Keratinocyte (primary cell): ENCODE measurements around the gene MIEN1.

ENCODE experiments used
- EZH2 ChIP-seq: IDR thresholded peaks from one replicate; pipeline ENCODE4 v1.6.1; 2012; ENCODE audit warnings: inconsistent platforms, mild to moderate bottlenecking, low read length, moderate library complexity
- TF ChIP-seq, protein P1 (sequence below), 3 experiments: IDR thresholded peaks in 1 of 3; conservative IDR thresholded peaks in 1 of 3; optimal IDR thresholded peaks in 1 of 3; 2 replicates in 2 of 3; 3 replicates in 1 of 3; pipeline versions ENCODE3 to v1.5.1; 2011; ENCODE audit warnings: low read length in 3 of 3, mild to moderate bottlenecking in 3 of 3, moderate library complexity in 2 of 3, control low read depth in 1 of 3, inconsistent platforms in 1 of 3; ENCODE audit not compliant: insufficient read depth in 2 of 3; ENCODE audit errors: extremely low read depth in 1 of 3

DNA sequence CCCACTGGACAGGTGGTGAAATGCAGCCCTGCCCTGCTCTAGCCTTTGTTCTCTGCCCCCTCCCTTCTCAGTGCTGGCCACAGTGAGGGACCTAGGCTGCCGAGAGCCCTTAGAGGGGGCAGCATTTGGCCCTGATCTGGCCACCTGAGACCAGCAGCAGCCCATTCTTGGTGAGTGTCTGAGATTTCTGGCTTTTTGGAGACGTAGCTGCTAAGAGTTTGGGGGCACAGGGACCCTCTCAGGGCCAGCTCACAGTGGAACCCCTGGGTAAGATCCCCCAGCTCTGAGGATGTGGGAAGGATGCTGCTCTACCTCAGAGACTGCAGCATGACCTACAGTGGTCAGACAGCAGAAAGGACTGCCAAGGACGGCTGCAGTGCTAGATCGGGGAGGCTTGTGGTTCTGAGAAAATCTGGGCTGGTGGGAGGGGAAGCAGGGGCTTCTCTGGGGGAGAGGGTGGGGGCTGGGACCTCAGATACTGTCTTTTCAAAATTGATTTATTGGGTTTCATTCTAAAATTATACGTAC, 20.7 kb upstream of the MIEN1 start:
- TF ChIP-seq, protein P1, sequence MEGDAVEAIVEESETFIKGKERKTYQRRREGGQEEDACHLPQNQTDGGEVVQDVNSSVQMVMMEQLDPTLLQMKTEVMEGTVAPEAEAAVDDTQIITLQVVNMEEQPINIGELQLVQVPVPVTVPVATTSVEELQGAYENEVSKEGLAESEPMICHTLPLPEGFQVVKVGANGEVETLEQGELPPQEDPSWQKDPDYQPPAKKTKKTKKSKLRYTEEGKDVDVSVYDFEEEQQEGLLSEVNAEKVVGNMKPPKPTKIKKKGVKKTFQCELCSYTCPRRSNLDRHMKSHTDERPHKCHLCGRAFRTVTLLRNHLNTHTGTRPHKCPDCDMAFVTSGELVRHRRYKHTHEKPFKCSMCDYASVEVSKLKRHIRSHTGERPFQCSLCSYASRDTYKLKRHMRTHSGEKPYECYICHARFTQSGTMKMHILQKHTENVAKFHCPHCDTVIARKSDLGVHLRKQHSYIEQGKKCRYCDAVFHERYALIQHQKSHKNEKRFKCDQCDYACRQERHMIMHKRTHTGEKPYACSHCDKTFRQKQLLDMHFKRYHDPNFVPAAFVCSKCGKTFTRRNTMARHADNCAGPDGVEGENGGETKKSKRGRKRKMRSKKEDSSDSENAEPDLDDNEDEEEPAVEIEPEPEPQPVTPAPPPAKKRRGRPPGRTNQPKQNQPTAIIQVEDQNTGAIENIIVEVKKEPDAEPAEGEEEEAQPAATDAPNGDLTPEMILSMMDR (optimal IDR thresholded peaks at IDR 0.05 in 1 of 3, IDR thresholded peaks at IDR 0.05 in 1 of 3, conservative IDR thresholded peaks at IDR 0.05 in 1 of 3; ENCODE audit: extremely low read depth in 1 of 3, insufficient read depth in 2 of 3, low read length in 3 of 3): no peak
- TF ChIP-seq EZH2: no peak
